Fibroblast of pulmonary artery (primary cell): ENCODE results near the gene RIOK2.

Source experiments
- DNase-seq: peaks from one replicate; pipeline ENCODE4 v3.0.0-alpha.2; 2010; ENCODE audit warnings: low read depth
- H3K4me3 ChIP-seq: replicated peaks from 2 replicates; pipeline ENCODE4 v1.5.1; 2011; ENCODE audit warnings: low read depth, mild to moderate bottlenecking, control low read depth, low read length, moderate library complexity
- TF ChIP-seq, protein P1 (sequence below): IDR thresholded peaks from 2 replicates; pipeline ENCODE4 v1.5.1; 2011; ENCODE audit warnings: mild to moderate bottlenecking, control low read depth, low read length, inconsistent platforms; ENCODE audit errors: missing control alignments

The RIOK2 gene

GRCh38 chr5:97183100-97183929 lies at the start of gene RIOK2:
TSS of gene RIOK2 (minus strand) at chr5:97183247. CDS start at chr5:97183191, 56 bp downstream.
- peak; percentile 96 for DNase-seq
- peak within 1 kb of the TSS; percentile 87 for H3K4me3 ChIP-seq
- TF ChIP-seq, protein P1, sequence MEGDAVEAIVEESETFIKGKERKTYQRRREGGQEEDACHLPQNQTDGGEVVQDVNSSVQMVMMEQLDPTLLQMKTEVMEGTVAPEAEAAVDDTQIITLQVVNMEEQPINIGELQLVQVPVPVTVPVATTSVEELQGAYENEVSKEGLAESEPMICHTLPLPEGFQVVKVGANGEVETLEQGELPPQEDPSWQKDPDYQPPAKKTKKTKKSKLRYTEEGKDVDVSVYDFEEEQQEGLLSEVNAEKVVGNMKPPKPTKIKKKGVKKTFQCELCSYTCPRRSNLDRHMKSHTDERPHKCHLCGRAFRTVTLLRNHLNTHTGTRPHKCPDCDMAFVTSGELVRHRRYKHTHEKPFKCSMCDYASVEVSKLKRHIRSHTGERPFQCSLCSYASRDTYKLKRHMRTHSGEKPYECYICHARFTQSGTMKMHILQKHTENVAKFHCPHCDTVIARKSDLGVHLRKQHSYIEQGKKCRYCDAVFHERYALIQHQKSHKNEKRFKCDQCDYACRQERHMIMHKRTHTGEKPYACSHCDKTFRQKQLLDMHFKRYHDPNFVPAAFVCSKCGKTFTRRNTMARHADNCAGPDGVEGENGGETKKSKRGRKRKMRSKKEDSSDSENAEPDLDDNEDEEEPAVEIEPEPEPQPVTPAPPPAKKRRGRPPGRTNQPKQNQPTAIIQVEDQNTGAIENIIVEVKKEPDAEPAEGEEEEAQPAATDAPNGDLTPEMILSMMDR: no peak

GRCh38 chr5:97231025-97231636 lies 48.1 kb upstream of the RIOK2 start:
- DNase-seq: peak; percentile 91
- no peak overlapping the region for H3K4me3 ChIP-seq
- TF ChIP-seq, protein P1: peak; percentile 87

GRCh38 chr5:97229688-97230285 lies 46.7 kb upstream of the RIOK2 start:
- TF ChIP-seq, protein P1: no peak
- DNase-seq: peak; percentile 1
- H3K4me3 ChIP-seq: no peak overlapping the region

DNA sequence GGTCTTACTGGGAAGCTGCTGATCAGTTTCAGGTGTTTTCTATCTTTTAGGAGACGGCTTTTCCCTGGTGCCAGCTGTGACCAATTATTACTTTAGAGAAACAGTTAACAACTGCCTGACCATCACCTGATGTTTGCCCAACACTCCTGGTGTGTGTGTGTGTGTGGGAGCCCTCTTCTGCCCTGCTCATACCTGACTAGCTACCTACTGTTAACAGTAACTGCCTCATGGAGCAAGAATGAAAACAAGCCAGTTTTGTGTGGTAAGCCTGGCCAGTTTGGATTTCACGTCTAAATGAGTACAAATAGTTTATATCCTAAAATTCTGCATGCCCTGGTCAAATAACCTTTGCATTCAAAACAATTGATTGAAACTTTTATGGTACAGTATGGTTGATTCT lies 46.1 kb upstream of the RIOK2 start:
- TF ChIP-seq, protein P1: no peak
- H3K4me3 ChIP-seq: no peak overlapping the region
- peak; percentile 0 for DNase-seq

DNA sequence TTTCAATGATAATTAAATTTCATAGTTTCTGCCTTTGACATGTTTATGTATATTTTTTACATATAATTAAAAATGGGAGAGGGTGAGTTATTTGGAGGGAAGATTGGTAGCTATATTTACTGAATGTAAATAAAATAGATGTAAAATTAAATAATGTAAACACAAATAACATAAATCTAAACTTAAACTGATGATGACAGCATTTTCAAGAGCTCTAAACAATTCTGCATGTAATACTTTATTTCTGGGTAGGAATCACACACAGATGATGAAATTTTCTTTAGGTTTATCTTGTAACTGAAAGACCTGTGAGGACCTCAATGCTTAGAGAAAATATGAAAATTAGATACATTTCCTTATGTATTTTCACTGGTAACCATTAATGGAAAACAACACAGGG lies 42.2 kb upstream of the RIOK2 start:
- no peak for DNase-seq
- TF ChIP-seq, protein P1: no peak
- no peak overlapping the region for H3K4me3 ChIP-seq

- DNase-seq: peak; percentile 13
- TF ChIP-seq, protein P1: no peak
- no peak overlapping the region for H3K4me3 ChIP-seq
These were observed 41.2 kb upstream of the RIOK2 start for GRCh38 chr5:97224112-97224750.
